Muscle of back (tissue), 11 donors: ENCODE results near the gene WDR59. TPM values are rescaled to one million over a fixed set of nuclear protein-coding genes. Genes with fewer than 3 reads are reported as not detected.
A peak's percentile ranks its signal among the peaks of the same experiment; 100 is the strongest.
"Not testable (repeated sequence)": the region's sequence is repeated elsewhere in the genome, so short reads cannot be mapped to it uniquely, and the experiment has no call there.

Experiments
- DNase-seq, 3 donors: peaks; one replicate each; pipeline versions ENCODE4 v3.0.0 to v3.0.0-alpha.2; 2013
- polyA plus RNA-seq, 10 donors: library from polyadenylated mRNA; unstranded; fragments of 120-200 nt; gene quantifications; one replicate each; pipeline ENCODE4 v1.2.1, GENCODE V29; 2013; ENCODE audit not compliant: insufficient read length in 10 of 10

Gene WDR59
- polyA plus RNA-seq, 10 donors = 32.0 to 61.8 (median 44.8) TPM

DNA sequence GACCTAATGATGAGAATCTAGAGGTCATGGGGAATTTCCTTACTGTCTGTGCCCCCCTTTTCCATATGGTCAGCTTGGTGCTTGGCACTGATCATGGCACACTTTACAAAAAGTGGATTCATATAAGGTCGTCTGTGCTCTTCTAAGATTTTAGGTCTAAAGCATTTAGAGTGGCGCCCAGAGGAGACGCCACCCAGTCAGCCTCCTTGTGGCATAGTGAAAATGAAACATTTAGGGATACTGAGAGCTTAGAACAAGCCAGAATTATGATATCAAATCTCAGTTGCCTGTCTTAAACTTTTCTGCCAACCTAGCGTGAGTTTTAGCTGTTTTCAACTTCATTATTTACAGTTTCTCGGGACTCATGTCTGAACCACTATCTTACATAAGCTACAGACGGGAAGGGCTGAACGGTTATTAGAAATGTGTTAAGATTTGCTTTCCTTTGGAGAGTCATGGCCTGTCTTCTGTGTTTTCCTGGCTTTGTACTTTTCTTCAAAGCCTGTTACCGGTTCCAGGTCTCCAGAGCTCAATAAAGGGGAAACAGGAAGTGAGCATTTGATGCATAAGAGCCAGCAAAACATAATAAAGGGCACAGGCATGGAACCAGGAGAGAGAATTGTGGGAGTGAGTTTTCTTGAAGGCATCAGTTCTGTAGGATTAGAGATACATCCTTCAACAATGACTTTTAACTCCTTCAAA, 27.6 kb upstream of the WDR59 start:
- peak in 1 of 3 donors; percentile 37 for DNase-seq

- peak in 2 of 3 donors; percentile 41 to 86 for DNase-seq
These were observed 26.8 kb upstream of the WDR59 start for GRCh38 chr16:75011634-75012307.

DNA sequence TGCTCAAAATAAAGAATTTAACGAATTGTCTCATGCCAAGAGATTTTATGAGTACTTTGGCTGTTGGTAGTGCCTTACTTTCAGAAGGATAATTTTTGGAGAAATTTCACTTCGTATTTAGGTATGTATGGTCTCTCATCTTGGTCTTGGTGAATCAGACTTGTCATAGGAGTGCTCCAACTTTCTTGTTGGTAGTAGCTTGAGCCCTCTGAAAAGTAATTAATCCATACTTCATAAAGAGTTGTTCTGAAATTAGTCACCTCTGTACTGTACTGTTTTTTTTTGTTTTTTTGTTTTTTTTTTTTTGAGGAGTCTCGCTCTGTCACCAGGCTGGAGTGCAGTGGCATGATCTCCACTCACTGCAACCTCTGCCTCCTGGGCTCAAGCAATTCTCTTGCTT, 25.5 kb upstream of the WDR59 start:
- no peak for DNase-seq

DNA sequence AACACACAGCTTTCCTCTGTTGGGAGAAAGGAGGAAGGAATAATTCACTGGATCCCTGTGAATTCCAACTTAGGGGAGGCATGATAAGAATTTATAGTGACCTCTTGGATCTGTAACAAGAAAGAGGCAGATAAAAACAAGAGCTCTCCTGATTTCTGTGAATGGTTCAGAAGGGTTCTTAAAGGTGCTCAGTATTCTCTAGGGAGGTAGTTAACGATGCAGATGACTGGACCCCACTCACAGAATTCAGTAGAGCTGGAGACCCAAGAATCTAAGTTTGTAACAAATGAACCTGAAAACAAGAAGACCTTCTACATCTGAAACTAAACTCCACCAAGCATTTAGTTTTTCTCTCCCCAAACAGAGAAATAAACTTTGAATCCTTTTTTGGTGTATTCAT, 22.5 kb upstream of the WDR59 start:
- no peak for DNase-seq

GRCh38 chr16:75005697-75006096, 20.8 kb upstream of the WDR59 start:
- no peak for DNase-seq

DNA sequence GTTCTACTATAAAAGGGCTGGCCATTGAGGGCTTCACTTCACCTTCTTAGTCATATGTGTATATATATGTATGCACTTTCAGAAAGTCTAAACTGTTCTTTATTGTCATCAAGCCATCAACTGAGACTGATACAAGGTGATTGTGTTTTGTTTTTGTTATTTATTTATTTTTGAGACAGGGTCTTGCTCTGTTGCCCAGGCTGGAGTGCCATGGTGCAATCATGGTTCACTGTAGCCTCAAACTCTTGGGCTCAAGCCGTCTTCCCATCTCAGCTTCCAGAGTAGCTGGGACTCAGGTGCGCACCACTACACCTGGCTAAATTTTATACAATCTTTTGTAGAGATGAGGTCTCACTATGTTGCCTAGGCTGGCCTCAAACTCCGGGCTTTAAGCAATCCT, 19.5 kb upstream of the WDR59 start:
- no peak for DNase-seq

- no peak for DNase-seq
These were observed 19.0 kb upstream of the WDR59 start for GRCh38 chr16:75003931-75004330.

DNA sequence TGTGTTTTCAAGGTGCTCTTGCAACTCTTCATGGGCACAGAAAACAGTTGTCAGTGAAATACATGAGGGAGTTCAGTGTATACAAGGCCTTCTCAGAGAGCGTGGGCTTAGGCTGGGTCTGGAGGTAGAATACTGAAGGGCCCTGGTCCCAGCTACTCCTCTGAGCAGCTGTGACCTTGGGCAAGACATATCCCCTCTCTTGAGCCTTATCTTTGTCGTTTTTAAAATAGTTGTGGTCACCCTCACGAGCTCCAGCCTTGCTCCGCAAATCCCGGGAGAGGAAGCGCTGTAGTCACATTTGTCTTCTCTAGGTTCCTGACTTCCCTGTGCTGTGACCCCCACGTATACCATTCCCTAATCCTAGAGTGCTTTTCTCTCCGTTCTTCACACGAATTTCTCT, 17.6 kb upstream of the WDR59 start:
- no peak for DNase-seq

DNA sequence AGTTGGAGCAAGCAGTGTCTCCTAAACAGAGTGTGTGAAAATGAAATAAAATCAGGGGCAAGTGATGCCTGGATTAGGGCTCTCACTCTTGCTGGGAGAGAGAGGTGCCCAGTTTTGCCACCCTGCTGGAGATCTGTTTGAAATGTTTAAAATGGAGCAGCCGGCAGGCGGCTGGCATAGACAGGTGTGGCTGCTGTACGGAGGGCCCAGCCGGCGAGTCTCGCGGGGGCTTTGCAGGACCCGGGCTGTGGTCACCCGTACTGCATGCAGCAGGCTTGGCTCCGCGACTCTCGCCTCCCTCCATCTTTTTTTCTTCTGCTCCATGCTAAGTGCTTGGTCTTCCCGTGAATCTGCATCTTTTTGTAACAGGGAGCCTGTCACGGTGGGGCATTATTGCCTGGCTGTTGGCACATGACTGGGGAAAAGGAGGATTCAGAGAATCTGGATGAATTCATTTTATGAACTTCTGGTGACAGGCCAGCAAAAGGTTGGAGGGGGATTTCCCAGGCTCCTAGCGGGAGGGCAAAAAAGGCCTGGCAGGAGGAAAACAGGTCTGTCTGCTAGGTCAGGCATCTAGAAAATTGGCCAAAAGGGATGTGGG, 15.7 kb upstream of the WDR59 start:
- DNase-seq = peak in 1 of 3 donors; percentile 53

GRCh38 chr16:74999609-75000480, 14.9 kb upstream of the WDR59 start:
- peak in 1 of 3 donors; percentile 68 for DNase-seq

- DNase-seq = peak in 2 of 3 donors; percentile 43 to 78
These were observed 14.3 kb upstream of the WDR59 start for GRCh38 chr16:74999219-74999608.

GRCh38 chr16:74998481-74999218, 13.7 kb upstream of the WDR59 start, which contains the start of gene ZNRF1:
ZNRF1 (plus strand) TSS chr16:74999024; CDS start chr16:74999672, 648 bp downstream.
- DNase-seq = peak; percentile 76 to 94 (median 92)

DNA sequence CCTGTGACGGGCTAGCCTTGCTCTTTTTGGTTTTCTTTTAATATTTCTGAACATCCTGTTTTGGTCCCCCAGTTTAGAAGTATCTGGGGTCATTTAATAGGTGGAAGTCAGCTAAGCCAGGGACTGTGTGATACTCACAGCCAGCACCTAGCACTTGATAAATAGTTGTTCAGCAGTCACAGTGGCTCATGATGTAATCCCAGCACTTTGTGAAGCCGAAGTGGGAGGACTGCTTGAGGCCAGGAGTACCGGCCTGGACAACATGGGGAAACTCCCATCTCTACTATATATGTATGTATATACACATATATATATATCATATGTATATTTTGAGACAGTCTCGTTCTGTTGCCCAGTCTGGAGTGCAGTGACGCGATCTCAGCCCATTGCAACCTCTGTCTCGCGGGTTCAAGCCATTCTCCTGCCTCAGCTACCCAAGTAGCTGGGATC, 12.1 kb upstream of the WDR59 start:
- DNase-seq = no peak

DNA sequence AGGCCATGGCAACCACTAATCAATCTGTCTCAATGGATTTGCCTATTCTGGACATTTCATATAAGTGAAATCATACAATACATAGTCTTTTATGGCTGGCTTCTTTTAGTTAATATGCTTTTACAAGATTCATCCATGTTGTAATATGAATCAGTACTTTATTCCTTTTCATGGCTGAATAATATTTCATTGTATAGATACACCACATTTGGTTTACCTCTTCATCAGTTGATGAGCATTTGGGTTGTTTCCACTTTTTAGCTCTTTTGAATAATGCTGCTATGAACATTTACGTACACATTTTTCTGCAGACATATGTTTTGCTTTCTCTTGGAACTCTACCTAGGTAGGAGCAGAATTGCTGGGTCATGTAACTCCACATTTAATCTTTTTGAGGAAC, 11.1 kb upstream of the WDR59 start:
- DNase-seq = no peak

GRCh38 chr16:74991593-74992403, 6.9 kb upstream of the WDR59 start:
- DNase-seq = peak in 1 of 3 donors; percentile 28

DNA sequence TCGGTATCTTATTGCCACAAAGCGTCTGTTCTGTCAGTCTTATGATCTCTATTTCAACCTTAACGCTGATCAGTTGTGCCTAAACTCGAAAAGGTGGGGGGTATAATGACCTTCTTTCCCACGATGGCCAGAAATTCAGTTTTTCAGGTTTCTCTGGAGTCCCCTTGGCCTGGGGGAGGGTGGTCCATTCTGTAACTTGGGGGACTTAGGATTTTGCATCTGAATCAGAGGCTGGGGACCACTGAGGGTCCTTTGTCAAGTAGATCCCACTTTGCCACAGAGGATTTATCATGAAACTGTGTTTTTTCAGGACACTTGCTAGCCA, 6.3 kb upstream of the WDR59 start:
- DNase-seq = no peak

- no peak for DNase-seq
These were observed 5.9 kb upstream of the WDR59 start for GRCh38 chr16:74990832-74991231.

GRCh38 chr16:74989864-74990263, 4.9 kb upstream of the WDR59 start:
- not testable (repeated sequence) for DNase-seq

DNA sequence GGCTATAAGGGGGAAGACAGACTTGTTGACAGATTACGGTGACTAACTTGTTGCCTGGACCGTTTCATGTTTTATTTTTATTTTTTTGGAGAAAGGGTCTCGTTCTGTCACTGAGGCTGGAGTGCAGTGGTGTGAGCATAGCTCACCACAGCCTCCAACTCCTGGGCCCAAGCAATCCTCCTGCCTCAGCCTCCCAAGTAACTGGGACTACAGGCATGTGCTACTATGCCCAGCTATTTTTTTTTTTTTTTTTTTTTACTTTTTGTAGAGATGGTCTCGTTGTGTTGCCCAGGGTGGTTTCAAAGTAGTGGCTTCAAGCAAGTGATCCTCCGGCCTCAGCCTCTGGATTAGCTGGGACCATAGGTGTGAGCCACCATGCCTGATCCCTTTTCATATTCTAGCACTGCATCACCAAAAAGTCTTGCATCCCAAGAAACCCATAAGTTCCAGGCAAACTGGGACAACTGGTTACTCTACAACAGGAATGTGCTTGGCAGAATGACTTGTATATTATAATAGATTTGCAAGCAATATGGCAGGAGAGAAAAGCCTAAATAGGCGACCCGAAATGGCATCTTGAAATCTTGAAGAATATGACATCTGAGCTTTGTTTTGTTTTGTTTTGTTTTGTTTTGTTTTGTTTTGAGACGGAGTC, 2.2 kb upstream of the WDR59 start:
- DNase-seq = no peak

- DNase-seq = no peak
These were observed 762 bp downstream of the WDR59 start for GRCh38 chr16:74984194-74984528.
